Suprapubic skin (tissue), 3 donors: ENCODE data around the gene C16orf95.

Experiments
- EP300 ChIP-seq: sonication (generic); formaldehyde crosslinking; IDR thresholded peaks from one replicate; pipeline ENCODE4 v1.6.1; 2017; ENCODE audit warnings: antibody characterized with exemption
- POLR2A ChIP-seq, 2 donors: fragments of 450-650 bp; IDR thresholded peaks; one replicate each; pipeline ENCODE4 v1.6.1; 2017; ENCODE audit warnings: antibody characterized with exemption in 2 of 2, mild to moderate bottlenecking in 2 of 2, moderate library complexity in 2 of 2
- TF ChIP-seq, protein P1 (sequence below), 2 donors: fragments of 200-600 bp in 1 of 2; fragments of 450-650 bp in 1 of 2; sonication (generic) in 1 of 2; IDR thresholded peaks; one replicate each; pipeline ENCODE4 v1.5.1; 2016 to 2019; ENCODE audit warnings: antibody characterized with exemption in 2 of 2, mild to moderate bottlenecking in 1 of 2, moderate library complexity in 1 of 2

DNA sequence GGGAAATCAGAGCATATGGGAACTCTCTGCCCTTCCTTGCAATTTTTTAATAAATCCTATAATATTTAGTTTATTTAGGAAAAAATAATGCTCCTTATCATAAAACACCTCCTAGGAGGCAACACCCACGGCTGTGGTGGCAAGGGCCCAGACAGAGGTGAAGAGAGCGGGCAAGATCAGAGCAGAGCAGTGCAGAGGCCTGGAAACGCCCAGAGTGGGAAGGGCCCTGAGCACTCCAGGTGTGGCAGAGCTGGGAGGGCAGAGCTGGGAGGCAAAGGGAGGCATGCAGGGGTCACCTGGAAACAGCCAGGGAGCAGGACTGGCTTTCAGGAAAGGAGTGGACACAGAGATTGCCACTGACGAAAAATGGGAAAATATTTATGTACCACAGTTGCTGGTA lies 49.1 kb upstream of the C16orf95 start:
- TF ChIP-seq POLR2A (IDR thresholded peaks at IDR 0.05) (no peak), EP300 (no peak)
- TF ChIP-seq, protein P1, sequence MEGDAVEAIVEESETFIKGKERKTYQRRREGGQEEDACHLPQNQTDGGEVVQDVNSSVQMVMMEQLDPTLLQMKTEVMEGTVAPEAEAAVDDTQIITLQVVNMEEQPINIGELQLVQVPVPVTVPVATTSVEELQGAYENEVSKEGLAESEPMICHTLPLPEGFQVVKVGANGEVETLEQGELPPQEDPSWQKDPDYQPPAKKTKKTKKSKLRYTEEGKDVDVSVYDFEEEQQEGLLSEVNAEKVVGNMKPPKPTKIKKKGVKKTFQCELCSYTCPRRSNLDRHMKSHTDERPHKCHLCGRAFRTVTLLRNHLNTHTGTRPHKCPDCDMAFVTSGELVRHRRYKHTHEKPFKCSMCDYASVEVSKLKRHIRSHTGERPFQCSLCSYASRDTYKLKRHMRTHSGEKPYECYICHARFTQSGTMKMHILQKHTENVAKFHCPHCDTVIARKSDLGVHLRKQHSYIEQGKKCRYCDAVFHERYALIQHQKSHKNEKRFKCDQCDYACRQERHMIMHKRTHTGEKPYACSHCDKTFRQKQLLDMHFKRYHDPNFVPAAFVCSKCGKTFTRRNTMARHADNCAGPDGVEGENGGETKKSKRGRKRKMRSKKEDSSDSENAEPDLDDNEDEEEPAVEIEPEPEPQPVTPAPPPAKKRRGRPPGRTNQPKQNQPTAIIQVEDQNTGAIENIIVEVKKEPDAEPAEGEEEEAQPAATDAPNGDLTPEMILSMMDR (IDR thresholded peaks at IDR 0.05), result no peak
